Measurements from ENCODE around the gene ABO.

- TF ChIP-seq CTCF (conservative IDR thresholded peaks at IDR 0.05; ENCODE audit: low read length) (no peak), EZH2phosphoT487 (IDR thresholded peaks at IDR 0.05; ENCODE audit: borderline replicate concordance) (no peak)
Observed at GRCh38 chr9:133239533-133240090, 35.4 kb downstream of the ABO start.

All from Loucy (cell line).